ENCODE results near the gene CDADC1. TPM values are rescaled to one million over a fixed set of nuclear protein-coding genes. Genes with fewer than 3 reads are reported as not detected.

The CDADC1 gene
- 0.39 and 6.1 TPM in 2 replicates for total RNA-seq (2014; rRNA removed; shearing (Covaris generic); ENCODE audit: low replicate concordance)

- Histone ChIP-seq H3K27me3 (peaks cover 6% of the 10 kb centered on the region; the same call in 1 of the 2 replicates), H3K36me3 (peaks cover 2% of the 10 kb centered on the region; the same call in 1 of the 2 replicates), H3K4me3 (peak within 1 kb of the TSS; percentile 74), H3K9me3 (no peaks in the 10 kb centered on the region)
- DNase-seq: peak; percentile 98
These were observed at the start of gene CDADC1 for GRCh38 chr13:49247643-49248621. CDADC1 (plus strand) TSS chr13:49247925; CDS start chr13:49248038, 113 bp downstream.

- no peak for DNase-seq
- H3K36me3 ChIP-seq: peaks cover 36% of the 10 kb centered on the region
These were observed 41.1 kb upstream of the CDADC1 start for GRCh38 chr13:49206641-49207040.

GRCh38 chr13:49208619-49209018 is 39.1 kb upstream of the CDADC1 start:
- DNase-seq: no peak
- no peaks in the 10 kb centered on the region for H3K27me3 ChIP-seq
- H3K9me3 ChIP-seq: no peaks in the 10 kb centered on the region
- peaks cover 31% of the 10 kb centered on the region for H3K36me3 ChIP-seq
- H3K4me3 ChIP-seq: no peak overlapping the region

More at GRCh38 chr13:49206641-49207040, 41.1 kb upstream of the CDADC1 start:
- H3K27me3 ChIP-seq: no peaks in the 10 kb centered on the region
- H3K4me3 ChIP-seq: no peak overlapping the region
- H3K9me3 ChIP-seq: no peaks in the 10 kb centered on the region

GRCh38 chr13:49210114-49210513 is 37.6 kb upstream of the CDADC1 start:
- H3K9me3 ChIP-seq: no peaks in the 10 kb centered on the region
- no peak for DNase-seq
- peaks cover 24% of the 10 kb centered on the region for H3K36me3 ChIP-seq
- no peaks in the 10 kb centered on the region for H3K27me3 ChIP-seq
- H3K4me3 ChIP-seq: no peak overlapping the region

- Histone ChIP-seq H3K4me3 (no peak overlapping the region), H3K9me3 (no peaks in the 10 kb centered on the region), H3K27me3 (no peaks in the 10 kb centered on the region), H3K36me3 (peaks cover 24% of the 10 kb centered on the region)
- DNase-seq: no peak
These were observed 37.1 kb upstream of the CDADC1 start for GRCh38 chr13:49210669-49211068.

GRCh38 chr13:49213539-49213938 is 34.2 kb upstream of the CDADC1 start:
- Histone ChIP-seq H3K4me3 (no peak overlapping the region), H3K9me3 (no peaks in the 10 kb centered on the region), H3K27me3 (no peaks in the 10 kb centered on the region), H3K36me3 (peaks cover 17% of the 10 kb centered on the region)
- no peak for DNase-seq

GRCh38 chr13:49213997-49214916 is 33.5 kb upstream of the CDADC1 start:
- no peaks in the 10 kb centered on the region for H3K9me3 ChIP-seq
- H3K27me3 ChIP-seq: no peaks in the 10 kb centered on the region
- H3K36me3 ChIP-seq: peaks cover 10% of the 10 kb centered on the region
- H3K4me3 ChIP-seq: no peak overlapping the region
- DNase-seq: no peak

- DNase-seq: no peak
These were observed 32.8 kb upstream of the CDADC1 start for GRCh38 chr13:49214917-49215376.

GRCh38 chr13:49216334-49216733 is 31.4 kb upstream of the CDADC1 start:
- Histone ChIP-seq H3K36me3 (peaks cover 2% of the 10 kb centered on the region; the same call in 1 of the 2 replicates), H3K27me3 (peaks cover 12% of the 10 kb centered on the region), H3K9me3 (no peaks in the 10 kb centered on the region), H3K4me3 (no peak overlapping the region)
- DNase-seq: no peak

More at GRCh38 chr13:49214917-49215376, 32.8 kb upstream of the CDADC1 start:
- Histone ChIP-seq H3K9me3 (no peaks in the 10 kb centered on the region), H3K36me3 (peaks cover 5% of the 10 kb centered on the region), H3K4me3 (no peak overlapping the region), H3K27me3 (0 out of 2 replicates have a peak, but pooled peaks cover 2% of the 10 kb centered on the region)

GRCh38 chr13:49217962-49218492 is 29.7 kb upstream of the CDADC1 start:
- no peaks in the 10 kb centered on the region for H3K36me3 ChIP-seq
- peaks cover 21% of the 10 kb centered on the region for H3K27me3 ChIP-seq

GRCh38 chr13:49218493-49219051 is 29.2 kb upstream of the CDADC1 start:
- Histone ChIP-seq H3K4me3 (no peak overlapping the region), H3K9me3 (0 out of 2 replicates have a peak, but pooled peaks cover 2% of the 10 kb centered on the region), H3K36me3 (no peaks in the 10 kb centered on the region), H3K27me3 (peaks cover 22% of the 10 kb centered on the region)
- no peak for DNase-seq

More at GRCh38 chr13:49217962-49218492, 29.7 kb upstream of the CDADC1 start:
- Histone ChIP-seq H3K9me3 (0 out of 2 replicates have a peak, but pooled peaks cover 2% of the 10 kb centered on the region), H3K4me3 (no peak overlapping the region)
- no peak for DNase-seq

- peaks cover 22% of the 10 kb centered on the region for H3K27me3 ChIP-seq
- H3K4me3 ChIP-seq: no peak overlapping the region
- no peak for DNase-seq
- H3K9me3 ChIP-seq: 0 out of 2 replicates have a peak, but pooled peaks cover 2% of the 10 kb centered on the region
- no peaks in the 10 kb centered on the region for H3K36me3 ChIP-seq
These were observed 28.1 kb upstream of the CDADC1 start for GRCh38 chr13:49219647-49220035.

GRCh38 chr13:49220036-49220855 is 27.5 kb upstream of the CDADC1 start, which contains the start of gene MLNR:
MLNR (plus strand) TSS chr13:49220338; CDS start chr13:49220338, 0 bp downstream.
- H3K9me3 ChIP-seq: 0 out of 2 replicates have a peak, but pooled peaks cover 2% of the 10 kb centered on the region
- DNase-seq: peak; percentile 42
- peak within 1 kb of the TSS; percentile 21 for H3K4me3 ChIP-seq
- no peaks in the 10 kb centered on the region for H3K36me3 ChIP-seq
- H3K27me3 ChIP-seq: peaks cover 22% of the 10 kb centered on the region

GRCh38 chr13:49220856-49221589 is 26.7 kb upstream of the CDADC1 start:
- peak; percentile 9 for DNase-seq
- H3K9me3 ChIP-seq: 0 out of 2 replicates have a peak, but pooled peaks cover 2% of the 10 kb centered on the region
- H3K27me3 ChIP-seq: peaks cover 22% of the 10 kb centered on the region
- no peaks in the 10 kb centered on the region for H3K36me3 ChIP-seq
- peak overlapping the region; percentile 21 for H3K4me3 ChIP-seq
